ENCODE results near the gene UGT2B28.
"Not testable (repeated sequence)": the region's sequence is repeated elsewhere in the genome, so short reads cannot be mapped to it uniquely, and the experiment has no call there.

UGT2B28 gene

DNA sequence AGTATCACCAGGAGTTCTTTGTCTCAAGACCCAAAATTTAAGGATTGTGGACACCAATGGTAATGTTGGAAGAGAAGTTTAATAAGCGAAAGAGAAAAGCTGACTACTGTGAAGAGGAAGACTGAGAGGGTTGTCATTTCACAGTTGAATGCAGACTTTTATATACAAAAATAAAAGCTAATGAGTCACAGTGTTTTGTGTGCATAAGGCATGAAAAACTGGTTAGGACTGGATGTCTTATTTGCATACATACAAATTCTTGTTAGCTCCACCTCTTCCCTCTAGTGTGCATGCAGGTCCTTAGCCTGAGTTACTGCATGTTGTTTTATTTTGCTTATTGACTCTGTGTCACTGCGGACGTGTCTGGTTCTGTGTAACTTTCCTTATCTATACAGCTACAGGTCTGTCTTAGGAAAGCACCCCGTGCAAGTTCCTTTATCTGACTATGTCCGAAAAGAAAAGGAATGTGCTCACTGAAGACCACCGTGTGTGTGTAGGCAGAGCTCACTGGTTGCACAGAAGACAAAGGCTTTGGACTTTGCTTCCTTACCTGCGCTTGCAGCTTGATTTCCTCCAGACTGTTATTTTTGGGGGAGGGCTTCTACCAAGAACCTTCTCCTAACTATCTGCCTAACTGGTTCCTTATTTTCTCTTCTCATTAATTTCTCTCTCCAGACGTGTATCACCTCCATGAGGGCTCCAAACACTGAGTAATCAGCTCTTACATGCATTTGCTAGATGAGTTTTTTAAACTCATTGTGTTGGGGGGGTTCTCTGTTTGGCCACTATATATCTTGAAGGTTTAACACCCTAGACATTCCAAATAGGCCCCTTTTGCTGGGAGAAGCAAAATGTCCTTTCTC is 63.5 kb downstream of the UGT2B28 start:
- not testable (repeated sequence) for DNase-seq

All from activated CD8-positive, alpha-beta memory T cell treated with anti-CD3 and anti-CD28 coated beads for 24 hours (primary cell).